Measurements from ENCODE around the gene SPRED1.
"Not testable (repeated sequence)": the region's sequence is repeated elsewhere in the genome, so short reads cannot be mapped to it uniquely, and the experiment has no call there.

SPRED1 gene

DNA sequence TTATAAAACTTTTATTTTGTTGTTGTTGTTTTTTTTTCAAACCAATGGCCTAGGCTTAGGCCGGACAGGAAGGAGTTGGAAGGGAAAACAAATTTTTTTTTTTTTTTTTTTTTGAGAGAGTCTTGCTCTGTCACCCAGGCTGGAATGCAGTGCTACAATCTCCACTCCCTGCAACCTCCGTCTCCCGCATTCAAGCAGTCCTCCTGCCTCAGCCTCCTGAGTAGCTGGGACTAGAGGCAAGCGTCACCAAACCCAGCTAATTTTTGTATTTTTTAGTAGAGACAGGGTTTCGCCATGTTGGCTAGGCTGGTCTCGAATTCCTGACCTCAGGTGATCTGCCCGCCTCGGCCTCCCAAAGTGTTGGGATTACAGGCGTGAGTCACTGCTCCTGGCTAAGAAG lies 15.6 kb upstream of the SPRED1 start:
- DNase-seq = not testable (repeated sequence)

DNA sequence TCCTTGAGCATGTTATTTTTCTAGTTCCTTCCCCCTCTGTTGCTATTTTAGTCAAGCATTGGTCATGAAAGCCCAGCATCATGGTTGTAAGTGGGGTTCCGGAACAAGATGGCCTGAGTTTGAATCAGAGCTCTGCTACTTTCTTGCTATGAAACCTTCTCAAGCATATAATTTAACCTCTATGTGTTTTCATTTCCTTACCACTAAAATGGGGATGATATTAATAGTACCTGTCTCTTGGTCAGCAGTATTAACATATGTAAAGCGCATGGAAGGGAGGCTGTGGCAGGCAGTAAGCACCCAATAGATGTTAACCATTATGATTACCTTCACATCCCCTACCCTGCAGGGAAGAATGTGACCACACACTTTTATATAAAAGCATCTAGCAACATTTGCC lies 14.3 kb upstream of the SPRED1 start:
- DNase-seq = no peak

DNA sequence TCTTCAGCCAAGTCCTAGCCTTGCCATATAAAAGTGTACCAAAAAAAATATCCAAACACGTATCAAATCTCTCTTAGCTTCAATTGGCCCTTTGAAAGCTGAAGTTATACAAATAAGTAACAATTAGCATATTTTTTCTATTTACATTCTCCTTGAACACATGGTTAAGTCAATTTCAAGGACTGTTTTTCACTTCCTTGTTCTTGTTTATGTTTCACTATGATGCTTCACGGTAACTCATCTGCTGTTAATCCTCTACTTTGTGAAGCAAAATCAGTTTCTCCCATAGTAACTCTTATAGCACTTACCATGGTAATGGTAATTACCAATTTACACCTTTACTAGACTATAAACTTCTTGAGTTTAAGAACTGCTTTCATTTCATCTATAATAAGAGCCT lies 10.6 kb upstream of the SPRED1 start:
- DNase-seq = no peak

DNA sequence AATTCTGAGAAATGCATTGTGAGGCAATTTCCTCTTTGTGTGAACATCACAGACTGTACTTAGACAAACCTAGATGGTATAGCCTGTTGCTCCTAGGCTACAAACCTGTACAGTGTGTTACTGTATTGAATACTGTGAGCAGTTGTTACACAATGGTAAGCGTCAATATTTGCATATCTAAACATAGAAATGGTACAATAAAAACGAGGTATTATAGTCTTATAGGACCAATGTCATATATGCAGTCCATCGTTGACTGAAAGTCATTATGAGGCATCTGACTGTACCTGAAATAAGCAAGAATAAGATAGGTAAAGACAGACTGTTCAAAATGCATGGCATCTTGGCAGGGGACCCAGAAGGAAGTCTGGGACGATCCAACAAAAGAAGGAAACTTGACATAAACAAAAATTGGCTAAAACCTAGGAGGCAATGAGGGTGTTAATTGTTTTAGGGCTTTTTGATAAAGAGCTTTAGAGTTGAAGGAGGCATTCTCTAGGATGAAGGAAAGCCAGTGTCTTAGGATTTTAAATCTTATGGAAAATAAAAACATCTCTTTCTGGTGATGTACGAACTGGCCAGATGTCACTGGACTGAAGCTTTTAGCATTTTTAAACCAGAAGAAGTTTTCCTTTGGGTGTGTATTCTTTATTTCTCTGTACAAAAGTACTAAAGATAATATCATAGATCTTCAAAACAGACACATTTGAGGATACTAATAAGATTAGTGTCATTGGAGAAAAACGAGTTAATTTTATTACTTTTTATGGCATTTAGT lies 9.2 kb upstream of the SPRED1 start:
- DNase-seq = no peak

DNA sequence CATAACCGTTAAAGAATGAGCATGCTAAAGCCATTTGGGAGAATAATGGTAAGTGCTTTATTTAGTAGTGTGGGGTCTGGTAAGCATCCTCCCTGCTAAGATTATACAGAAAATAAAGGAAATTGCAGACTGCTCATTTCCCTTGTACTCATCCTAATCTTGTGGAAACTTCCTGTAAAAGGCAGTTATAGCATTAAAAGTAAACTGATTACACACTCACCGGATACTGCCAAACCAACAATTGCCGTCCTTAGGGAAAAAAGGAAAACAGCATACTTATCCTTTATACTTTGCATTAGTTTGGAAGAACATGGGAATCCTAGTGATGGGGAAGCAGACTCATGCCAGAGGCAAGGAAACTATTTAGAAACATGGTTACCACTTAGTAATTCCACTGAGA lies 5.3 kb upstream of the SPRED1 start:
- DNase-seq = no peak

DNA sequence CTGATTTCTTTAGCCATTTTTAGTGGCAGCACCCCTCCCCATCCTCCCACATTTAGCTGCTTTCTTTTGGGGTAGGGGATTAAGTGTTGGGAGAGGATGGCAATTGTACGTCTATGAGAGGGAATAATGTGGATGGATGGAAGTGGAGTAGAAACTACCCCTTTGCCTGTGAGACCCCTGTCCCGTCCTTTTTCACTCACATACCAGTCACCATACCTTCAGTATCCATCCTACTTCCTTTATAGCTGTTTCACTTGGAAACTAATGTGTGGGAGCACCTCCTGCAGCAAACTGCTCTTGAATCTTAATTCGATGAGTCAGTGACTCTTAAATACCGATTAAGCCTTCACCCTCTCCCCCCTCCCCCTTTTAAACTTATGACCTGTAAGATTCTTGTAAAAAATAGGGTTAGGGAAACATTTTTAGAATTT lies 730 bp downstream of the SPRED1 start:
- DNase-seq = no peak

DNA sequence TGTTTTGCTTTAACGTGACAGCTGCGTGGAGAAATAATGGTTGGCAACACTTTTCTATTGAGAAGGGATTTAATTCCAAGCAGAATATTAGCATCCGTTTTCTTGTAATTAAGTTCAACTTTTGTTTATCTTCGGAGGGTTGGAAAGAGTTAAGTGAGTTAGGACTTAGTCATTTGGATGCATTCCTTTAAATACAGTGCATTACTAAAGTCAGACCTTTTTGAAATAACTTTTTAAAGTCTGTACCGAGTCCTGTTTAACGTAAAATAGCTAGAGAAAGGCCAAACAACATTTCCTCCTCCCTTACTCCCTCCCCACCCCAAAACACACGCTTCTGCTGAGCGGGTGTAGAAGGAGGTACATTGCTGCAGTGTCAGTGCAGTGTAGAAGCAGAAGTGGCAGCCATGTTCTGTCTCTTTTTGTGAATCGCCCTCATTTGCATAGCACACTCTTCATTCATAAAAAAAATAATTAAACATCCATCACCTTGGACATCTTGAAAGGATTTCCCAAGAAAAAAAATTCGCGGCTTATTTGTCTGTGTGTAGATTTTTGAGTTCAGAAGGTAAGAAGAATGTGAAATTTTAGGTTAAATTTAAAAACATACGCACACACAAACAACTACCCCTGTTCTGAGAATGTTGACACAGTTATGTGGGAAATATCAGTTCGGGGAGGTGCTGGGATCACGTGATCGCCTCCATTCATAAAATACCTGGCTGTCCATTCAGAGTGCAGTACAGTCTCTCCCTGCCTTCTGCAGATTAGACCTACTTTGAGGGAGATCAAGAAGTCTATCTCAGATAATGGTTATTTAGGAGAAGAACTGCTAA lies 1.6 kb downstream of the SPRED1 start:
- DNase-seq = no peak

DNA sequence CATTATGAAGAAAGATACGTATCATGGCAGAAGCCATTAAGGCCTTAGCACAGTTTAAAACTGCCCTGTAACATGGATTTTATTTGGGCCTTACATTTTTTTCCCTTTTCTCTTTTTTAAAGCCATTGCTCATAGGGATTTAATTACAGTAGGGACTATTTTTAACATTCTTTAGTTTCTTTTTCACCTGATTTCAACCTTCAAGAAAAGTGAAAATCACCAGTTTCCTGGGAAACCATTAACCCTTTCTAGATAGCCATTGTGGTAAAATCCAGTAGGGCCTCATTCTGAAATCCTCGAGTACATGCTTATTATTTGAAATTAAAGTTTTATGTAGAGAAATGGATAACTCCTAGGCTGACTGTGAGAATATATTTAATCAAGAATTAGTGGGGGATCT lies 3.1 kb downstream of the SPRED1 start:
- no peak for DNase-seq

DNA sequence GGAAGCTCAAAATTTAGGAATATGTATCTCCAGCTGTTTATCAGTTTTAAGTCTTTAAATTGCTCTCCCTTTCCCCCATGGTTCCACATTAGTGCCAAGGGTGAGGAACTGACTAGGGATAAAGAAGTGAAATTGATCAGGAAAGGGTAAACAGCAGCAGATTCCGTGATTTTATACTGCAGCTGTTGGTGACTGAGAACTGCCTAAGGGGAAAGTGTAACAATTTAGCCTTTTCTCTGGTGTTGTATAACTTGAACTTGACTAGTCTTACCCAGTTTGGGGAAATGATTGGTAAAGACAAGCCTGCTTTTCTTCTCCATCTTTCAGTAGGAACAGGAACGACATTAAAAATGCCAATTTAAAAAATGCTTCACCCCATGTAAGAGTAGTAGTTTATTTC lies 5.0 kb downstream of the SPRED1 start:
- no peak for DNase-seq

DNA sequence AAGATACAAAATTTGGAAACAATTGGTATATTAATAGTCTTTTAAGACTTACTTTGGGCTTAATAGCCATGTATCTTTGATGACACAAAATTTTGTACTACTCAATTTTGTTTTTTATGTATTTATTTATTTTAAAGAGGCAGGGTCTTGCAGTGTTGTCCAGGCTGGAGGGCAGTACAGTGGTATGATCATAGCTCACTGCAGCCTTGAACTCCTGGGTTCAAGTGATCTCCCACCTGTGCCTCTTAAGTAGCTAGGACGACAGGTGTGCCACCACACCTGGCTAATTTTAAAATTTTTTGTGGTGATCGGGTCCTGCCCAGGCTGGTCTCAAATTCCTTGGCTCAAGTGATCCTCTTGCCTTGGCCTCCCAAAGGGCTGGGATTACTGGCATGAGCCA lies 6.5 kb downstream of the SPRED1 start:
- no peak for DNase-seq

DNA sequence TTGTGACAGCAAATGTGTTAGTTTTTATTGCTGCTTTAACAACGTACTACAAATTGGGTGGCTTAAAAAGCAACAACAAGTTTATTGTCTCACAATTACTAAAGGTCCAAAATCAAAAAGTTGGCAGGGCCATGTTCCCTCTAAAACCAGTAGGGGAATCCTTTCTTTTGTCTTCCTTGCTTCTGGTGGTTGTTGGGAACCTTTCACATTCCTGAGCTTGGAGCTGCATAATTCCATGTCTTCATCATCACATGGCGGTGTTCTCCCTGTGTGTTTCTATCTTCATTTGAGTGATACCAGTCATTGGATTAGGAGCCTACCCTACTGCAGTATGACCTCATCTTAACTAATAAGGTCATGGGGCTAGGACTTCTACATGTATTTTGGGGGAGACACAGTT lies 7.4 kb downstream of the SPRED1 start:
- no peak for DNase-seq

DNA sequence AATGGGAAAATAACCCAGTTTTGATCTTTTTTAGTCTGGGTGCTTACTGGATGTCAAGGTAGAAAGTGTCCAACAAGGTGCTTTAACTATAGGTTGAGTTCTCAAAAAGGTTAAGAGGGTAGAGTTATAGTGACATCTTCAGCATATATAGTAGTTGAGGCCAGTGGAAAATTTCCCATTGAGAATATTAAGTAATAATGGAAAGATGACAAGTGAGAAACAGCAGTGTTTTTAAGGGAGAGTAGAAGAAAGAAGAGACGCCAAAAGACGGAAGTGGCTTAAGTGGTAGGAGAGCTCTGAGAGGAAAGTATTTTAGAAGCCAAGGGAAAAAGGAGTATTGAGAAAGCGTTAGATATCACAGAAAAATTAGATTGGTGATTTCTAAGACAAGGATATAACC lies 10.6 kb downstream of the SPRED1 start:
- no peak for DNase-seq

DNA sequence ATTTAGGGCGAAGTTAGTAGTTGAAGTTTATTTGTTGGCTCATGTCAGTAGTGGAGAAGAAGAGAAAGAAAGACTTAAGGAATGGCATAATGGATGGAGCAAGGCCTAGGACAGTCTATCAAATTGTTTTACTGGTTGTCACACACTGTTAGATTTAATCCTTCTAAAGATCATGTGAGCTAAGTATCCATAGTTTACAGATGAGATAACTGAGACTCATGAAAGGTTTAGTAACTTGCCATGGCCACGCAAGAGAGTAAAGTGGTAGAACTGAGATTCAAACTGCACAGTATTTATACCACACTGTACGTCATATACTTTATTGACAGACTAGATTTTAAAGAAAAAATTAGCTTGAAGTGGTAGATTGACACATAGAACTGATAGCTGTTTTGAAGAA lies 11.4 kb downstream of the SPRED1 start:
- no peak for DNase-seq

DNA sequence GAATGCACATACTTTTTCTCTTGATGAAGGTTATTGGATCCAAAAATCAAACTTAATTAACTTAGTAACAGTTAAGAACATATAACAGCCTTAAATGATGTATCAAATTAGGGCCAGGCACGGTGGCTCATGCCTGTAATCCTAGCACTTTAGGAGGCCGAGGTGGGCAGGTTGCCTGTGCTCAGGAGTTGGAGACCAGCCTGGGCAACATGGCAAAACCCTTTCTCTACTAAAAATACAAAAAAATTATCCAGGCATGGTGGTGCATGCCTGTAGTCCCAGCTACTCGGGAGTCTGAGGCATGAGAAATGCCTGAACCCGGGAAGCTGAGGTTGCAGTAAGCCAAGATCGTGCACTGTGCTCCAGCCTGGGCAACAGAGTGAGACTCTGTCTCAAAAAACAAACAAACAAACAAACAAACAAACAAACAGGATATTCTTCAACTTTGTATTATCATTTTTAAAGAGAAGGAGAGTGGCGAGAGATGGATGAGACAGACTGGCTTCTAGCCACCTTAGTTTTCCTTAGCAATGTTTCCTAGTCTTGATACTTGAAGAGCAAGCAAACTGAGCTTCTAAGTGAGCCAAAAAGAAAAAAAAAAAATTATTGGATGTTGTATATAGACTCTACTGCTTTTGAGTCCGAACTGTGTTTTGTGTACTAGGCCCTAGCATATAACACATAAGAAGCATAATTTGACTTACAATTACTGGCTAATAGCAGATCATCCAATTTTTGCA lies 13.8 kb downstream of the SPRED1 start:
- DNase-seq = no peak

DNA sequence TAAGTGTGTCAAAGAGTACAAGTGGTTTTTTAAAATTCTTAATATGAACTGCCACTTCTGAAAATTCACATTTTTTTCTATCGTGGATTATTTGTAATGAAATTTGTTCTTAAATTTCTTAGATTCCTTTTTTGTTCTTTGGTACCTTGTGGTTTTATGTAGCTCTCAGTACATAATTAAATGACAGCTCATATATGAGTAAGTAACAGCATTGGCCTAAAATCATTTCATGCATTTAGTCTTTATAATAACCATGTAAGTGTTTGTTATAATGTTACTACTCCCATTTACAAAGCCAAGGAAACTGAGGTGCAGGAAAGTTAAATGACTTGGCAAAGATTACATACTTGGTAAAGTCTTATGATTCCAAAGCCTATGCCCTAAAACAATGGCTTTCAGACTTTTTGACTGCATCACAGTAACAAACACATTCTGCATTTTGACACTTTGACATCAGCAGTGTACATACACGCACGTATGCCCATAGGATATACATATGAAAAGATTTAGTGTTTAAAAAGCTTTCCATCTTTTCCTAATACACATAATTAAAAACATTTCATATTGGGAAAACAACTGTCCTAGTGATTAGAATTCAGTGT lies 14.9 kb downstream of the SPRED1 start:
- DNase-seq = no peak

DNA sequence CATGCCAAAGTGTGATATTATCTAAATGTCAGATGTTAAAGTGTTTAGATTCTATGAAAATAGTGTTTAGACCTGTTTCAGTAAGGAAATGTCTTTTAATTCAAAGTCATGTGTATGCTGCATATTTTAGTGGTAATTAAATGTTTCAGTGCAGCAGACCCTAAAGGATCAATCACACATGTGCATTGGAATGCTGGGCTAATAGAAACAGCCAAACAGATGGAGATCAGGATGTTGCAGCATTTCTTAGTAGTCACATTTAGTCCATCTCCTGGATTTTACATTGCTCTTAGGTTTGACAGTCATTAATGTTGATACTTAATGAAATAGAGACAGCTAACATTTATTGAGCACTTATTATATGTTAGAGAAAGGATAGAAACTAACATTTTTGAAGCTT lies 18.5 kb downstream of the SPRED1 start:
- no peak for DNase-seq

DNA sequence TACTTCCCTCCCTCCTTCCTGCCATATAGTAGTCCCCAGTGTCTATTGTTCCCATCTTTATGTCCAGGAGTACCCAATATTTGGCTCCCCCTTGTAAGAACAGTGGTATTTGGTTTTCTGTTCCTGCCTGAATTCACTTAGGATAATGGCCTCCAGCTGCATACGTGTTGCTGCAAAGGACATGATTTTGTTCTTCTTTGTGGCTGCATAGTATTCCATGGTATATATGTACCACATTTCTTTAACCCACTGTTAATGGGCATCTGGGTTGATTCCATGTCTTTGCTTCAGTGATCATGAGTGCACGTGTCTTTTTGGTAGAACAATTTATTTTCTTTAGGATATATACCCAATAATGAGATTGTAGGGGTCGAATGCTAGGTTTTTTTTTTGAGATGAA lies 19.3 kb downstream of the SPRED1 start:
- DNase-seq = no peak

DNA sequence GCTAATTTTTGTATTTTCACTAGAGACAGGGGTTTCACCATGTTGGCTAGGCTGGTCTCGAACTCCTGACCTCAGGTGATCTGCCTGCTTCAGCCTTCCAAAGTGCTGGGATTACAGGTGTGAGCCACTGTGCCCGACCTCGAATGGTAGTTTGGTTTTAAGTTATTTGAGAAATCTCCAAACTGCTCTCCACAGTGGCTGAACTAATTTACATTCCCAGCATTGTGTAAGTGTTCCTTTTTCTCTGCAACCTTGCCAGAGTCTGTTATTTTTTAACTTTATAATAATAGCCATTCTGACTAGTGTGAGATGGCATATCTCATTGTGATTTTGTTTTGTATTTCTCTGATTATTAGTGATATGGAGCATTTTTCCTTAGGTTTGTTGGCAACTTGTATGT lies 19.8 kb downstream of the SPRED1 start:
- DNase-seq = not testable (repeated sequence)

DNA sequence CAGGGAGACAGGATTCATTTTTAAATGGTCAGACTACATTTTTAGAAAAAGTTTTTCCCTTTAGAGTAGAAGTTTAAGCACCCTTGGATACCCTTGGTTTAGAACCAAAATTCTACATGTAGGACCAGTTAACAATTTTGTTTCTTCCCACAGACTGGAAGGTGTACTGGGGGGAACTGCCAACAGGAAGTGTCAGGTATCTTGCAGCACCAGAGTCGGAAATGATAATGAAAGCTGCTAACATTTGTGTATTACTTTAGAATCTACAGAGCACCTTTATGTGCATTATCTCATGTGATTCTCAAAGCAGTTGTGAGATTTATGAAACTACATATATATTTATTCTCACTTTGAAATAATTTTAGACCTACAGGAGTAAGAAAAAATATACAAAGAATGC lies 21.5 kb downstream of the SPRED1 start:
- DNase-seq = no peak

DNA sequence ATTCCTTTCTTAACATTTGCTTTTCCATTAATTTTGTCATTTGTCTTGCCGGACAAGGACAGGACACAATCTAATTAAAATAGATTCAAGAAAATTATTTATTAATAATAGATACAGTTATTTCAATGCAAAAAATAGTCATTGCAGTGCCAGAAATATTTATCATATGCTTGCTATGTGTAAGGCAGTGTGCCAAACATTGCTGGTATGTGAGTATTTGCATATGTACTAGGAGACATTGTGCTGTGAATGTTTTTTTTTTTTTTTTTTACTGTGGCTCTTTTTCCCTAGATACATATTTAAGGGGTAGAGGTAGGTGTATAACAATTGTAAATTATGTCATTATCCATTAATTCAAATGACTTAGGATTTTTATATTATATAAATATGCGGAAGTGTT lies 23.3 kb downstream of the SPRED1 start:
- no peak for DNase-seq

DNA sequence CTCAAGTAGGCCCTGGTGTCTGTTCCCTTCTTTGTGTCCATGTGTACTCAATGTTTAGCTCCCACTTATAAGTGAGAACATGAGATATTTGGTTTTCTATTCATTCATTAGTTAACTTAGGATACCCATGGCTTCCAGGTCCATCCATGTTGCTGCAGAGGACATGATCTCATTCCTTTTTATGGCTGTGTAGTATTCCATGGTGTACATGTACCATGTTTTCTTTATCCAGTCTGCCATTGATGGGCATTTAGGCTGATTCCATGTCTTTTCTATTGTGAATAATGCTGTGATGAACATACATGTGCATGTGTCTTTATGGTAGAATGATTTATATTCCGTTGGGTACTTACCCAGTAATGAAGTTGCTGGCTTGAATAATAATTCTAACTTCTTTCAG lies 24.6 kb downstream of the SPRED1 start:
- DNase-seq = not testable (repeated sequence)

DNA sequence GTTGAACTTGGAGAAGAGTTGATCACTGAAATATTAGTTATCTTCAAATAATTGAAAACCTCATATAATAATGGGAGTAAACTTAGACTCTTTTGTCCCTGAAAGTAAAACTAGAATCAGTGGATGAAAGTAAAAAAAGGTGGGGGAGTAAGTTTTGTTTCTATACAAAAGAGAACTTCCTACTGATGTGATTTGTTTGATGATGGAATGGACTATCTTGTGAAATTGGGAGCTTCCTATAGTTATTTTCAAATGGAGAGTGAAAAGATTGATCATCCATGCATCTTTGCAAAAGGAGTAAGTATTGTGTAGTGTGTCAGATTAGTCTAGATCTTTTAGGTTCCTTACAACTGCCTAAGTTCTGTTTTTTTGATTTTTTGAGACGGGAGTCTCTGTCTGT lies 28.4 kb downstream of the SPRED1 start:
- no peak for DNase-seq

DNA sequence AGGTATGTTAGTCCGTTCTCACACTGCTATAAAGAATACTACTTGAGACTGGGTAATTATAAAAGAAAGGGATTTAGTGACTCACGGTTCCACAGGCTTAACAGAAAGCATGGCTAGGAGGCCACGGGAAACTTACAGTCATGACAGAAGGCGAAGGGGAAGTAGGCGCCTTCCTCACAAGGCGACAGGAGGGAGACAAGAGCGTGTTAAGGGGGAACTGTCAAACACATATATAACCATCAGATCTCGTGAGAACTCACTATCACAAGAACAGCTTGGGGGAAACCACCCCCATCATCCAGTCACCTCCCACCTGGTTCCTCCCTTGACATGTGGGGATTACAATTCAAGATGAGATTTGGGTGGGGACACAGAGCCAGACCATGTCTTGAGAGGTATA lies 30.4 kb downstream of the SPRED1 start:
- no peak for DNase-seq
